LoVo (cell line): Measurements from ENCODE around the gene TRAT1.

Experiments
- DNase-seq: peaks from one replicate; pipeline ENCODE4 v3.0.0-alpha.2; 2016; ENCODE audit warnings: low spot score

The TRAT1 gene

DNA sequence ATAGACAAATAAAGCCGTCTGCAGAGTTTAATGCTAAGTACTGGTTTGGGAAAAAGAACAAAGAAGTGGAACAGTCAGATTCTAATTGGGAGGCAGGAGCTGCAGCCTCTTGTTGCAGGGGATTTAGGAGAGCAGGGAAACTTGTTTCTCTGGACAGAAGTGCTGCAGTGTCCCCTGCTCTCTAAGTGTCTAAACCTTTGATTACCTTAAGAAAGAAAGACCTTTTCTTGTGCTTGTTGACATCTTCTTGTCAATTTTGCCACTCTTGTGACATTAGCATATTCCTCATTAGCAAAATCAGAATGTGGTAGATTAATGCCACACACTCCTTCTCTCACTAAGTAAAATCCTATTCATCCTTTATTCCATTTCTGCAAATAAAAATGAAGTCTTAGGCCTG lies 38.8 kb downstream of the TRAT1 start:
- DNase-seq: no peak

DNA sequence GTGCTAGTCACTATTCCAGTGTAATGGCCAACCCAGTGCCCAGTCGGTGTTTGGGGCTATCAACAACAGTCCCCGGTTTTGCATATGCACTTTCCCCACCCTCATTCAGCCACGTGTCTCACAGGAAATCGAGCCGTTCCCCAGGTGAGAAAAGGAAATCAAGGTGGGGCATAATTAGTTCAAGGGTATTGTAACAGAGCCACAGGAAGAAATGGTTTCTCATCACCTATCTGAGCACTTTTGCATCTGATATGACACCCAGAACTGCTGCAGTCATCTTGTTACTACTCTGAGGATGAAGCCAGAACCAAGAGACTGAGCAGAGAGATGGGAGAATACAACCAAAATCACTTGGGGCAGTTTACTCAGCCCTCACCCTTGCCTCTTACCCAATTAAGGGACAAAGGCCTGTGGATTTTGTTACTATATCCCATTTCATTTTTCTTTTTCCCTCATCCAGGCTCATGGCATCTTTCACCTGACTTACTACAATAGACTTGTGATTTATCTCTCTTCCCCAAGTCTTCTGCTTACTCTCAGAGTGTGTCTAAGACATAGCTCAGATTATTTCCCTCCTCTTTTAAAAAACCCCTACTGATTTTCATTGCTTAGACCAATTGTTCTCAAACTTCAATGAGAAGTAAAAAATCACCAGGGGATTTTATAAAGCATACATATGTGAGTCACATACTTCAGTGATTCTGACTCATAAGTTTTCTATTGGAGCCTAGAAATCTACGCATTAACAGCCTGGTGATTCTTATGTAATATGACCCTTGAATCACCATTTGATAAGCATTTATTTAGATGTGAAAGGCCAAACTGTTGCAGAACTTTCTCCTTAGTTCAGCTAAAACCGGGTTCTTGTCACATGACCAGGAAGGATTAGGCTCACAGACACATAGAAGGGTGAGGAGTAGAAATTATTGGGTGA lies 40.5 kb downstream of the TRAT1 start:
- DNase-seq: peak; percentile 4

DNA sequence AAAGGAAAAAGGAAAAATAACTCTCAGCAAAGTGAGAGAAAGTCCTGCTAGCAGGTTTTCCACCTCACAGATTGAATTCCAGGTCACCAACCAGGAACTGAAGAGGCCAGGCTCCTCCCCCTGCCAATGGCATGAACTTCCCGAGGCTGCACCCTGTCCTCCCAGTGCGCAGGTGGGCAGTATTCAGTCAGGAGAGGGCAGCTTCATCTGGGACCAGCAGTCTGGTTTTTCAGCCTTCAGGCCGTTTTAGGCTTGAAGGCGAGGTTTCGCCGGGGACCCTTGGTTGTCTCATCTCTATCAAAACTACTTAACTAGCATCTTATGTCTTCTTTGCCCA lies 41.2 kb downstream of the TRAT1 start:
- no peak for DNase-seq

DNA sequence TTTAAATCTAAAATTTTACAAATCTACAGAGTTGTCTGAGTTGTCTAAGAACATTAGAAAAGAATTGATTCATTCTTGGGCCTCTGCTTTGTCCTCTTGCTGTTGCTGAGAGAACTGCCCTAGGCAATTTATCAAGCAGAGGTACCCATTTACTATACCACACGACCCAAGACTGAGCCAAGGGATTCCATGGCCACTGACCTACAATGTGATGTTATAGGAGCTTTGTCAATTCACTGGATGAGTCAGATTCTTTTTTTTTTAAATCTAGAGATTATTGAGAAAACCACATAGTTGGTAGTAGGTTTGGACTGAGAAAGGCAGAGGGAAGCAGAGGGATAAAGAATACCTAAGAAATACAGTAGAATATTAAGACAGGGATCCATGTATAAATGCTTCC lies 55.3 kb downstream of the TRAT1 start:
- DNase-seq: no peak

DNA sequence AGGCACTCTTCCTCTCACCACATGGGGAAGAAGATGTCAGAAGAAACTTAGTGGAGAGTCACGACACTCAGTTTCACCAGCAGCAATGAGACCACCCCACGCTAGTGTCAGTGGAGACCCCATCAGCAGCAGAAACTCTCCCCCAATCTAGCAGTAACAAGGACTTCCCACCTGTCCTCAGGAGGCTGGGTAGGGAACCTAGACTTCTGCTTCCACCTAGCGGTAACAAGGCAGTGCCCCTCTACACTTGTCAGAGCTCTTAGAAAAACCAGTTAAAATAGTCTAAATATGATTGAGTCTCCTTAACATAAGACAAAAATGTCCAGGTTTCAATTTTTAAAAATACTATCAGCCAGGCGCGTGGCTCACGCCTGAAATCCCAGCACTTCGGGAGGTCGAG lies 57.3 kb downstream of the TRAT1 start:
- no peak for DNase-seq

DNA sequence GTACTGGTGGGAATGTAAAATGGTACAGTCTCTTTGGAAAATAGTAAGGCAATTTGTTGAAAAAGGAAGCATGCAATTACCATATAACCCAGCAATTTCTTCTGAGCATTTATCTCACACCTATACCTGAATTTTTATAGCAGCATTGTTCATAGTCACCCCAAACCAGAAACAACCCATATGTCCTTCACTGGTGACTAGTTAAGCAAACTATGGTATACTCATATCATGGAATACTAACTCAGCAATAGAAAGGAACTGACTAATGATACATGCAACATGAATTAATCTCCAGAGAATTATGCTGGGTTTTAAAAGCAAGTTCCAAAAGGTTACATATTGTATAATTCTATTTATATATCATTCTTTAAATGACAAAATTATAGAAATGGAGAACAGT lies 60.2 kb downstream of the TRAT1 start:
- DNase-seq: no peak

DNA sequence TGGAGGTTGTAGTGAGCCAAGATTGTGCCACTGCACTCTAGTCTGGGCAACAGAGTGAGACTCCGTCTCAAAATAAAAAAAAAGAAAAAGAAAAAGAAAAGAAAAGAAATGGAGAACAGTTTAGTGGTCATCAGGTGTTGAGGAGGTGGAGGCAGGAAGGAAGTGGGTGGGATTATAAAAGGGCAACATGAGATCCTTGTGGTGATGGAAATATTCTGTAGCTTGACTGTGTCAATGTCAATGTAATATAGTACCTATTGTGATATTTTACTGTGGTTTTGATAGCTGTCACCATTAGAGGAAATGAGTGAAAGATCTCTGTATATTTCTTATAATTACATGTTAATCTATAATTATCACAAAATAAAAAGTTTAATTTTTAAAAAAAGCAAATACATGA lies 60.8 kb downstream of the TRAT1 start:
- no peak for DNase-seq

DNA sequence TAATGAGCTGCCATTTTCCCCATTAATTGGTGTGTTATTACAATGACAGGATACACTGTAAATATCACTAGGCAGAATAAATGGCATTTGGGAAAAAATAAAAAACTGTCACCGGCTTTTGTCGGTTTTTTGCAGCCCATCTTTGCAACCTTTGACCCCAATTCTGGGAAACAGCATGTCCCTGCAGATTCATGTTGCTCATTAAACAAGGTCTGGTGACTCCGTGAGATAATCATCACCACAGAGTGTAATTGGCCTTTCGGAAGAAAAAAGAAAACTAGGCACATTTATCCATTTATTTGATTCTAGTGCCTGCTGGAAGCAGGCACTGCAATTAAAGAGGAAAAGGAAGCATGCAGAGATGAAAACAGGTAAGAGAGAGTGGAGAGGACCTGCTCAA lies 64.5 kb downstream of the TRAT1 start:
- DNase-seq: no peak

DNA sequence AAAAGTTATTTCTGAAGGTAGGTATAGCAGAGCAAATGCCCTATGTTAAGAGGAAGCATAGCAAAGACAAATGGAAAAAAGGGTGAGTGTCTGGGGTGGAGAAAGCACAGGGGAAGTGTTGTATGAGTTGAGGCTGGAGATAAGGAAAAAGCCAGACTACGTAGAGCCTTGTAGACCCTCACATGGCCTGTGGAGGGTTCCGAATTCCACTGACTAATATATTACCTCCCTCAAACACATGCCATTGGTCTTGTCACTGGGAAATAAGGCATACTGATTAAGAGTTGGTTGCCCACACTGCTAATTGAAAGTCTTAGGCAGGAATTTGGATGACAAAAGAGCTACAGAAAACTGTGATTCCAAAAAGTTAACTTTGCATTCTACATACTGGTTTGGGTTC lies 65.2 kb downstream of the TRAT1 start:
- no peak for DNase-seq

DNA sequence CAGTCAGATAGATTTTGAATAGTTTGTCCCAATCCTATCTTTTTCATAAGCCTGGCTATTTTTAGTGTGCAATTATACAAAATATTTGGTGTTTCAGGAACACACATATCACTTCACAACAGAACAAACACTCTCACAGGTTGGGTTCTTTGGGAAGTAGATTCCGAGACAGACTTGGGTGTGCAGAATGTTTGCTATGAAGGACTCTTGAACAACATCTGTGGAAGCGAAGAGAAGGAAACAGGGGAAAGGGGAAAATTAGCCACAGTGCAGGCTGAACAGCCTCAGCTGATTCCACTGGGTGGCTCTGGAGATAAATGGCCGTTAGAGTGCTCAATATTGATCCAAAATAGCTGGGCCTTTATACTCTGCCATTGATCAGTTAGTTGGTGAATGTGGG lies 69.2 kb downstream of the TRAT1 start:
- no peak for DNase-seq

DNA sequence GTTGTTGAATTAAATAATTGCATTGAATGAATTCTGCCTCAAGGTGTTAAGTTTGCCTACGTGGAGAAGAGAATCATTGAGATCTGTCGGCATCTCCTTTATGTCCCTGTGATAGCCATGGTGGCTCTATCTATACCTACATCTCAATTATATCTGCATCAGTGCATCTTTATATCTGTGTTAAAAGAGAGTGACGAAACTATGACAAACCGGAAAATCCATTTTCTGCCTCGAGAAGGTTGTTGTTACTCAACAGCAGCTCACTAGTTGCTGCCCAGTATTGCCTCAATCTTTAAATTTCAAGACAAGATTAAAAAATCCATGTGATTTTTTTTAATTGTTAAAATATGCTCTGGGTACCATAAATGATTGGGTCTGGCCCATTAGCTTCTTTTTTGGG lies 72.4 kb downstream of the TRAT1 start:
- DNase-seq: no peak

DNA sequence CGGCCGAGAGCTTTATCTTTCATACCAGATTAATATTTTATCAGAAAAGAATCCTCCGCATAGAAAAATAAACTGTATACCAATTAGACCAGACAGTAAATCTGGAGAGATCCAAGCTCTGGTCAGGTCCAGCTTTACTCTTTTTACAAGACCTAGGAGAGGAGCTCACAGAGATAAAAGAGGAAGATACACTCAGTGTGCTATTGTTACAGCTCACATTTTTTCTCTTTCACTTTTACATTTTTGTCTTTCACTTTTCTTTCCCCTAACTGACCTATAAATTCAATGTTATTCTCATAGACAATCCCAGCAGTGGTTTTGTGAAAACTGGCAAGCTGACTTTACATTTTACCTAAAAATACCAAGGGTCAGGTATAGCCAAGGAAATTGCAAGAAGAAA lies 75.3 kb downstream of the TRAT1 start:
- no peak for DNase-seq

DNA sequence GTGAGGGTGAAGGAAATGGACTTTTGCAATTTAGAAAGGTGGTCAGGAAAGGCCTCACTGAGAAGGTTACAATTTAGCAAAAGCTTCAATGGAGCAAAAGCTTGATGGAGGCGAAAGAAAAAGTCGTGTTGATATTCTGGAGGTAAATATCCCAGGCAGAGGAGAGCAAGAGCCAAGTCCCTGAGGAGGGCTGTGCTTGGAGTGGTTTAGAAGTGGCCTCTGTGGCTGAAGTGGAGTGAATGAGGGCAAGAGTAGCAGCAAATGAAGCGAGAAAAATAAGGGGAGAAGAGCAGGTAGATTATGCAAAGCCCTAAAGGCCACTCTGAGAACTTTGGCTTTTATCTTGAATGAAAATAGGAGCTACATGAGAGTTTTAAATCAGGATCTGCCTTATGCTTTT lies 76.9 kb downstream of the TRAT1 start:
- no peak for DNase-seq
